Measurements from ENCODE around the gene MRLN.

Gene MRLN

GRCh38 chr10:59706851-59707797, 46.1 kb downstream of the MRLN start:
- peaks cover 10% of the 10 kb centered on the region for H3K79me1 ChIP-seq (ENCODE audit: low read length)
- H4K8ac ChIP-seq (ENCODE audit: low read depth, low read length) = no peak overlapping the region
- WGBS (ENCODE audit: extremely low coverage, insufficient coverage, insufficient read length) = no CpG with 5 or more reads among the region's 8 CpGs
- no peaks in the 10 kb centered on the region for H3K36me3 ChIP-seq (ENCODE audit: control insufficient read depth in 1 of 2, insufficient read depth in 2 of 2, low read length in 2 of 2)
- no peak overlapping the region for H4K91ac ChIP-seq (ENCODE audit: low read depth, low read length)
- H2BK5ac ChIP-seq (ENCODE audit: low read depth, low read length, poor library complexity) = no peak overlapping the region
- H3K18ac ChIP-seq (ENCODE audit: low read length) = no peak overlapping the region
- DNase-seq = no peak
- H3K79me2 ChIP-seq (ENCODE audit: control insufficient read depth, insufficient read depth, low read length, poor library complexity) = peaks cover 7% of the 10 kb centered on the region
- no peak overlapping the region for H2BK120ac ChIP-seq (ENCODE audit: insufficient read depth, low read length, poor library complexity)
- H3K9me3 ChIP-seq (ENCODE audit: insufficient read depth, low read depth, low read length) = no peaks in the 10 kb centered on the region
- no peak overlapping the region for H4K12ac ChIP-seq (ENCODE audit: low read depth, low read length)
- H2BK12ac ChIP-seq (ENCODE audit: low read length) = no peak overlapping the region
- no peak overlapping the region for H3K23ac ChIP-seq (ENCODE audit: low read length)
- no peak overlapping the region for H3K4me2 ChIP-seq (ENCODE audit: low read length)
- no peak overlapping the region for H3K4me3 ChIP-seq (ENCODE audit: low read depth, low read length)
- no peak overlapping the region for H2AFZ ChIP-seq (ENCODE audit: insufficient read depth, low read length, poor library complexity)
- H3K4me1 ChIP-seq (ENCODE audit: control insufficient read depth in 1 of 2, insufficient read depth in 2 of 2, low read length in 2 of 2) = peaks cover 6 to 16% of the 10 kb centered on the region in 2 experiments
- no peak overlapping the region for H2AK5ac ChIP-seq (ENCODE audit: low read length)
- no peak overlapping the region for H3K4ac ChIP-seq (ENCODE audit: low read depth, low read length)
- no peak overlapping the region for H3K9ac ChIP-seq (ENCODE audit: low read length)
- no peaks in the 10 kb centered on the region for H3K27me3 ChIP-seq (ENCODE audit: insufficient read depth, low read length)
- no peak overlapping the region for H3K14ac ChIP-seq (ENCODE audit: low read length)
- no peak overlapping the region for H3K27ac ChIP-seq (ENCODE audit: low read depth, low read length)

DNA sequence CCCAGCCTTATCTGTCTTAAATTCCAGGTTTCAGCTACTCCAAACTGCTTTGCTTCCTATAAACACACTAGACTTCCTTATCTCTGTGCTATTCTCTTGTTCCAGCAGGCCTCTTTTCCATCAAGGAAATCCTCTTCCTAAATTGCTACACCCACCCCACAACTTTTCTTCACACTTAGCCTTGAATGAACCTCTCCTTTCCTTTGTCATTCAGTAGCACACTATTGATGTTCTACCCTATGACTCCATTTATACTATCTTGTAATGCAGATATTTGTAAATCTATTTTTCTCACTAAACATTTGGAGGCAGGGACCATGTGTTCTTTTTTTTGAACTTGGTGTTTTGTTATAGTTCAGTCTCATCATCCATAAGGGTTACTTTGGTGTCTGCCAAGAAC, 47.3 kb downstream of the MRLN start:
- H3K4me1 ChIP-seq (ENCODE audit: control insufficient read depth in 1 of 2, insufficient read depth in 2 of 2, low read length in 2 of 2) = peaks cover 0 to 11% of the 10 kb centered on the region in 2 experiments
- no peak overlapping the region for H3K4ac ChIP-seq (ENCODE audit: low read depth, low read length)
- H3K9ac ChIP-seq (ENCODE audit: low read length) = no peak overlapping the region
- peaks cover 7% of the 10 kb centered on the region for H3K79me2 ChIP-seq (ENCODE audit: control insufficient read depth, insufficient read depth, low read length, poor library complexity)
- no peak overlapping the region for H2BK5ac ChIP-seq (ENCODE audit: low read depth, low read length, poor library complexity)
- DNase-seq = no peak
- no peaks in the 10 kb centered on the region for H3K9me3 ChIP-seq (ENCODE audit: insufficient read depth, low read depth, low read length)
- H3K18ac ChIP-seq (ENCODE audit: low read length) = no peak overlapping the region
- no peak overlapping the region for H3K4me3 ChIP-seq (ENCODE audit: low read depth, low read length)
- H2AFZ ChIP-seq (ENCODE audit: insufficient read depth, low read length, poor library complexity) = no peak overlapping the region
- H3K36me3 ChIP-seq (ENCODE audit: control insufficient read depth in 1 of 2, insufficient read depth in 2 of 2, low read length in 2 of 2) = no peaks in the 10 kb centered on the region
- no peak overlapping the region for H3K23ac ChIP-seq (ENCODE audit: low read length)
- no peak overlapping the region for H3K27ac ChIP-seq (ENCODE audit: low read depth, low read length)
- no peak overlapping the region for H4K12ac ChIP-seq (ENCODE audit: low read depth, low read length)
- no peak overlapping the region for H3K14ac ChIP-seq (ENCODE audit: low read length)
- no peak overlapping the region for H4K91ac ChIP-seq (ENCODE audit: low read depth, low read length)
- no peak overlapping the region for H3K4me2 ChIP-seq (ENCODE audit: low read length)
- peaks cover 10% of the 10 kb centered on the region for H3K79me1 ChIP-seq (ENCODE audit: low read length)
- no peak overlapping the region for H2BK12ac ChIP-seq (ENCODE audit: low read length)
- H4K8ac ChIP-seq (ENCODE audit: low read depth, low read length) = no peak overlapping the region
- H2BK120ac ChIP-seq (ENCODE audit: insufficient read depth, low read length, poor library complexity) = no peak overlapping the region
- no peaks in the 10 kb centered on the region for H3K27me3 ChIP-seq (ENCODE audit: insufficient read depth, low read length)
- H2AK5ac ChIP-seq (ENCODE audit: low read length) = no peak overlapping the region

GRCh38 chr10:59704630-59705029, 48.6 kb downstream of the MRLN start:
- peaks cover 0 to 8% of the 10 kb centered on the region in 2 experiments for H3K4me1 ChIP-seq (ENCODE audit: control insufficient read depth in 1 of 2, insufficient read depth in 2 of 2, low read length in 2 of 2)
- H3K4ac ChIP-seq (ENCODE audit: low read depth, low read length) = no peak overlapping the region
- DNase-seq = no peak
- no peak overlapping the region for H3K4me2 ChIP-seq (ENCODE audit: low read length)
- no peak overlapping the region for H4K91ac ChIP-seq (ENCODE audit: low read depth, low read length)
- H2BK12ac ChIP-seq (ENCODE audit: low read length) = no peak overlapping the region
- peaks cover 6% of the 10 kb centered on the region for H3K79me1 ChIP-seq (ENCODE audit: low read length)
- no peak overlapping the region for H3K27ac ChIP-seq (ENCODE audit: low read depth, low read length)
- no peak overlapping the region for H4K8ac ChIP-seq (ENCODE audit: low read depth, low read length)
- H4K12ac ChIP-seq (ENCODE audit: low read depth, low read length) = no peak overlapping the region
- no peak overlapping the region for H3K23ac ChIP-seq (ENCODE audit: low read length)
- no peak overlapping the region for H2AK5ac ChIP-seq (ENCODE audit: low read length)
- H3K14ac ChIP-seq (ENCODE audit: low read length) = no peak overlapping the region
- no peak overlapping the region for H2BK120ac ChIP-seq (ENCODE audit: insufficient read depth, low read length, poor library complexity)
- H2BK5ac ChIP-seq (ENCODE audit: low read depth, low read length, poor library complexity) = no peak overlapping the region
- H3K36me3 ChIP-seq (ENCODE audit: control insufficient read depth in 1 of 2, insufficient read depth in 2 of 2, low read length in 2 of 2) = no peaks in the 10 kb centered on the region
- no peaks in the 10 kb centered on the region for H3K27me3 ChIP-seq (ENCODE audit: insufficient read depth, low read length)
- no peaks in the 10 kb centered on the region for H3K9me3 ChIP-seq (ENCODE audit: insufficient read depth, low read depth, low read length)
- no peak overlapping the region for H3K9ac ChIP-seq (ENCODE audit: low read length)
- H3K4me3 ChIP-seq (ENCODE audit: low read depth, low read length) = no peak overlapping the region
- WGBS (ENCODE audit: extremely low coverage, insufficient coverage, insufficient read length) = no CpG with 5 or more reads among the region's 2 CpGs
- no peak overlapping the region for H2AFZ ChIP-seq (ENCODE audit: insufficient read depth, low read length, poor library complexity)
- no peak overlapping the region for H3K18ac ChIP-seq (ENCODE audit: low read length)
- peaks cover 7% of the 10 kb centered on the region for H3K79me2 ChIP-seq (ENCODE audit: control insufficient read depth, insufficient read depth, low read length, poor library complexity)

- Histone ChIP-seq H3K36me3 (ENCODE audit: control insufficient read depth in 1 of 2, insufficient read depth in 2 of 2, low read length in 2 of 2) (no peaks in the 10 kb centered on the region), H3K79me2 (ENCODE audit: control insufficient read depth, insufficient read depth, low read length, poor library complexity) (no peaks in the 10 kb centered on the region), H2AFZ (ENCODE audit: insufficient read depth, low read length, poor library complexity) (no peak overlapping the region), H3K23ac (ENCODE audit: low read length) (no peak overlapping the region), H3K4me1 (ENCODE audit: control insufficient read depth in 1 of 2, insufficient read depth in 2 of 2, low read length in 2 of 2) (no peaks in the 10 kb centered on the region), H3K9me3 (ENCODE audit: insufficient read depth, low read depth, low read length) (no peaks in the 10 kb centered on the region), H3K18ac (ENCODE audit: low read length) (no peak overlapping the region), H4K8ac (ENCODE audit: low read depth, low read length) (no peak overlapping the region), H4K91ac (ENCODE audit: low read depth, low read length) (no peak overlapping the region), H3K27ac (ENCODE audit: low read depth, low read length) (no peak overlapping the region), H3K27me3 (ENCODE audit: insufficient read depth, low read length) (no peaks in the 10 kb centered on the region), H2BK12ac (ENCODE audit: low read length) (no peak overlapping the region), H3K14ac (ENCODE audit: low read length) (no peak overlapping the region), H3K4me3 (ENCODE audit: low read depth, low read length) (no peak overlapping the region), H3K79me1 (ENCODE audit: low read length) (no peaks in the 10 kb centered on the region), H2BK5ac (ENCODE audit: low read depth, low read length, poor library complexity) (no peak overlapping the region), H4K12ac (ENCODE audit: low read depth, low read length) (no peak overlapping the region), H3K4me2 (ENCODE audit: low read length) (no peak overlapping the region), H2AK5ac (ENCODE audit: low read length) (no peak overlapping the region), H2BK120ac (ENCODE audit: insufficient read depth, low read length, poor library complexity) (no peak overlapping the region), H3K9ac (ENCODE audit: low read length) (no peak overlapping the region), H3K4ac (ENCODE audit: low read depth, low read length) (no peak overlapping the region)
- no peak for DNase-seq
- WGBS (ENCODE audit: extremely low coverage, insufficient coverage, insufficient read length) = no CpG with 5 or more reads among the region's 4 CpGs
These were observed 50.9 kb downstream of the MRLN start for GRCh38 chr10:59702347-59702746.
